HEK293 (cell line): ENCODE measurements around the gene HBEGF.

Experiments
- CTCF ChIA-PET: fragments of 350-600 bp; formaldehyde crosslinking; extraction: SDS; loops from one replicate; lab custom pipeline; 2021; ENCODE audit warnings: antibody characterized with exemption; lab: Yijun Ruan, JAX
- POLR2A ChIA-PET: fragments of 300-600 bp; formaldehyde crosslinking; extraction: SDS; loops from one replicate; lab custom pipeline; 2020; ENCODE audit warnings: antibody characterized with exemption, inconsistent platforms; lab: Yijun Ruan, JAX
- H3K27ac ChIP-seq: fragments of 200-500 bp; sonication (Bioruptor generic); 2 replicates; pipeline ENCODE4 v1.5.1; 2014; ENCODE audit warnings: low read depth, low read length, control low read depth, inconsistent platforms; ENCODE audit errors: extremely low read depth
- H3K36me3 ChIP-seq, 2 experiments: fragments of 200-500 bp in 1 of 2; sonication (Bioruptor generic) in 1 of 2; 1 replicate in 1 of 2; 2 replicates in 1 of 2; pipeline ENCODE4 v1.5.1; 2014 to 2017; ENCODE audit warnings: inconsistent platforms in 2 of 2, low read length in 2 of 2; ENCODE audit not compliant: control insufficient read depth in 2 of 2, insufficient read depth in 1 of 2
- H3K4me1 ChIP-seq: fragments of 200-500 bp; sonication (Bioruptor generic); 2 replicates; pipeline ENCODE4 v1.5.1; 2014; ENCODE audit warnings: mild to moderate bottlenecking, low read length, inconsistent platforms; ENCODE audit not compliant: control insufficient read depth, insufficient read depth
- H3K4me3 ChIP-seq: 2 replicates; pipeline ENCODE4 v1.5.1; 2011; ENCODE audit warnings: low read depth, mild to moderate bottlenecking, control low read depth, low read length, moderate library complexity
- H3K9me3 ChIP-seq: fragments of 200-500 bp; sonication (Bioruptor generic); 2 replicates; pipeline ENCODE4 v1.5.1; 2014; ENCODE audit warnings: low read depth, low read length, inconsistent platforms; ENCODE audit not compliant: control insufficient read depth, insufficient read depth
- HOXC10 ChIP-seq: sonication (generic); formaldehyde crosslinking; IDR thresholded peaks from 2 replicates; pipeline ENCODE4 v1.8.1; 2023; ENCODE audit warnings: mild to moderate bottlenecking, missing genetic modification reagents
- REPIN1 ChIP-seq: fragments of 450-650 bp; formaldehyde crosslinking; IDR thresholded peaks from 2 replicates; pipeline ENCODE4 v1.5.1; 2017; ENCODE audit warnings: missing biosample characterization, missing genetic modification characterization, low read depth
- REST ChIP-seq: fragments of 450-650 bp; formaldehyde crosslinking; IDR thresholded peaks from 2 replicates; pipeline ENCODE4 v1.5.1; 2016; ENCODE audit warnings: missing biosample characterization, missing genetic modification characterization
- SP2 ChIP-seq: fragments of 450-650 bp; formaldehyde crosslinking; IDR thresholded peaks from 2 replicates; pipeline ENCODE4 v1.5.1; 2016; ENCODE audit warnings: missing biosample characterization, missing genetic modification characterization
- TRIM28 ChIP-seq: IDR thresholded peaks from 2 replicates; pipeline ENCODE4 v1.6.1; 2011; ENCODE audit warnings: low read length, control low read depth, borderline replicate concordance
- ZBTB21 ChIP-seq: fragments of 450-650 bp; formaldehyde crosslinking; IDR thresholded peaks from 2 replicates; pipeline ENCODE4 v1.5.1; 2017; ENCODE audit warnings: missing biosample characterization, missing genetic modification characterization
- ZNF174 ChIP-seq: fragments of 450-650 bp; formaldehyde crosslinking; IDR thresholded peaks from 2 replicates; pipeline ENCODE4 v1.5.0; 2017; ENCODE audit warnings: missing biosample characterization, mild to moderate bottlenecking, missing genetic modification characterization
- ZNF175 ChIP-seq: fragments of 450-650 bp; formaldehyde crosslinking; IDR thresholded peaks from 2 replicates; pipeline ENCODE4 v1.5.1; 2016; ENCODE audit warnings: missing biosample characterization, missing genetic modification characterization
- ZNF23 ChIP-seq: fragments of 450-650 bp; formaldehyde crosslinking; IDR thresholded peaks from 2 replicates; pipeline ENCODE4 v1.5.1; 2016; ENCODE audit warnings: missing biosample characterization, missing genetic modification characterization, borderline replicate concordance
- ZNF341 ChIP-seq: fragments of 450-650 bp; formaldehyde crosslinking; IDR thresholded peaks from 2 replicates; pipeline ENCODE4; 2016; ENCODE audit warnings: low read depth, missing biosample characterization, missing genetic modification characterization
- ZNF488 ChIP-seq: fragments of 450-650 bp; formaldehyde crosslinking; IDR thresholded peaks from 2 replicates; pipeline ENCODE4 v1.5.1; 2016; ENCODE audit warnings: missing biosample characterization, missing genetic modification characterization
- ZNF518A ChIP-seq: fragments of 450-650 bp; formaldehyde crosslinking; conservative IDR thresholded peaks from 2 replicates; pipeline ENCODE4 v1.5.1; 2016; ENCODE audit warnings: low read depth, missing biosample characterization, missing genetic modification characterization
- ZNF544 ChIP-seq: fragments of 450-650 bp; formaldehyde crosslinking; IDR thresholded peaks from 2 replicates; pipeline ENCODE4 v1.5.0; 2017; ENCODE audit warnings: missing biosample characterization, missing genetic modification characterization
- ZNF561 ChIP-seq: fragments of 450-650 bp; IDR thresholded peaks from 2 replicates; pipeline ENCODE4 v1.5.1; 2018; ENCODE audit warnings: missing biosample characterization, missing genetic modification characterization, borderline replicate concordance
- ZNF626 ChIP-seq: fragments of 450-650 bp; sonication (Bioruptor Pico); formaldehyde crosslinking; IDR thresholded peaks from 2 replicates; pipeline ENCODE4 v1.5.1; 2018; ENCODE audit warnings: missing biosample characterization, missing genetic modification characterization, inconsistent platforms
- ZNF791 ChIP-seq: fragments of 450-650 bp; formaldehyde crosslinking; IDR thresholded peaks from 2 replicates; pipeline ENCODE4 v1.5.1; 2016; ENCODE audit warnings: missing biosample characterization, missing genetic modification characterization

The HBEGF gene

GRCh38 chr5:140328036-140328764 lies 18.2 kb downstream of the HBEGF start:
- POLR2A ChIA-PET, result interaction anchor here (0.7 to 3.9 kb wide), 2 partner anchors 18 to 71 kb away, joined by 3 to 37 read pairs; partner anchors contain the start of gene HBEGF
- peaks cover 0 to 13% of the 10 kb centered on the region in 2 experiments; a peak in 1 of 3 replicates for H3K36me3 ChIP-seq
- TF ChIP-seq ZBTB21, result no peak
- no peak for TF ChIP-seq ZNF341 (tag by site-specific recombination)
- TF ChIP-seq REST (tag by site-specific recombination), result no peak
- TF ChIP-seq ZNF561, result no peak
- TF ChIP-seq ZNF488 (tag by site-specific recombination), result no peak
- no peak for TF ChIP-seq ZNF175 (tag by site-specific recombination)
- TF ChIP-seq ZNF518A (tag by site-specific recombination), result no peak
- TF ChIP-seq SP2 (tag by site-specific recombination), result no peak
- TF ChIP-seq TRIM28, result no peak
- TF ChIP-seq ZNF791 (tag by site-specific recombination), result no peak
- TF ChIP-seq ZNF544 (tag by site-specific recombination), result no peak
- no peak for TF ChIP-seq ZNF174 (tag by site-specific recombination)
- no peak for TF ChIP-seq ZNF626
- TF ChIP-seq REPIN1, result no peak
- TF ChIP-seq ZNF23 (tag by site-specific recombination), result no peak
- TF ChIP-seq HOXC10, result no peak
- TF ChIP-seq, all 188 proteins: peak for 0
- Histone ChIP-seq H3K27ac (no peak overlapping the region), H3K4me3 (no peak overlapping the region), H3K9me3 (no peaks in the 10 kb centered on the region), H3K4me1 (peaks cover 10% of the 10 kb centered on the region)
- CTCF ChIA-PET, result interaction anchor here (0.7 to 3.2 kb wide), 8 partner anchors 17 to 263 kb away, joined by 3 to 19 read pairs (median 4); partner anchors contain the start of gene HBEGF
